ENCODE measurements around the gene UNC5B.

UNC5B gene

DNA sequence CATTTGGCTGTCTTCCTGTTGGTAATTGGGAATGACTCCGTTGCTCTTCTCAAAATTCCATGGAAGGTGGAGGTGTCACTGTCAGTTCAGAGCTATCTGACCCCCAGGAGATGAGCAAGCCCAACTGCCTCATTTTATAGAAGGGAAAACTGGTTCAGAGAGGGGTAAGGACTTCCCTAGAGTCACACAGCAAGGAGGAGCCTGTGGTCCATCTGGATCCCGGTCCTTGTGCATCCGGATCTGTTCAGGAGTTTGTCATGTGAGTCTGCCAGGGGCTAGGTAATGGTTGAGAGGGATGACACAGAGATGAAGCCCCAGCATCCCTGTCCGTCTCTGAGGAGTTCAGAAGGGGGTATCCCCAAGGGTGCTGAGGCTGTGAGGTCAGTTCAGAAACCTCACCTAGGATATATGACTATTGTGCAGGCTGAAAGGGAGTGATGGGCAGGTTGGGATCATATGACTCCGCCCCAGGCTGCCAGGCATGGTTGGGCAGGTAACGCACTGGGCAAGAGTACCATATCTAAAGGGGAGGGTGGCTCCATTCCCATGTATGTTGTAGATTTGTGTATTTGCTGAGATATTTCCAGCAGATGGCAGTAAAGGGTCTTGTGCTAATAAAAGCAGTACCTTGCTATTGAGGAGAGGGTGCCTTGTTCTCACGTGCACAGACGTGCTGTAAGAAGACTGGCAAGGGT lies 90.7 kb downstream of the UNC5B start:
- no peak for DNase-seq

DNA sequence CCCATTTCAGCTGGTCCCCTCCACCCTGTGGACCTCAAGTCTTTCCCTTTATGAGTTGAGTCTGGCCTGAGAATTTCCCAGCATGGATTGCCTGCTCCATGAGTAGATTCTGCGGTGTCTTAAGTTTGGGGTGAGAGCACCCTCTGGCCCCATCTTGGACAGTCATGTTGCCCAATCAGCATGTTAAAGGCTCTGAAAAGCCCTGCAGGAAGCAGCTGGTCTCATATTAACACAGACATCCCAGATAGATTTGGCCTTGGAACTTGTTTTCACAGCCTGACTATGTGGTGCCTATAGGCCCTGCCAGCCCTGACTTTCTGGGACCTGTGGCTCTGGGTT lies 91.2 kb downstream of the UNC5B start:
- DNase-seq, result no peak

DNA sequence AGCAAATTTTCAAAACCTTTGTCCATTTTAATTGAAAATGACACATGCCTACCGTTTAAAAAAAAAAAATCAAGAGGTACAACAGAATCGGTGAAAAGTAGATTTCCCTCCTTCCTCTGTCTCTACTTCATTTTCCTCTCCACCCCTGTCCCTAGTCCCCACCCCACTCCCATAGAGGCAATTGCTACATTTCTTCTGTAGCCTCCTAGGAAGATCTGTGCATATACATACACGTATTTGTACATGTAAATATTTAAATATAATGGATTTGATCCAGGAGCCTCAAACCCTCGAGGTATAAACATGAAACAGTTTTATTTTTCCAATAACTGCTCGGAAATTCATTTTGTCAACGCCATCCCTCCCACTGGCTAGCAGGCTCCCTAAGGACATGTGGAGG lies 92.5 kb downstream of the UNC5B start:
- DNase-seq, result no peak

DNA sequence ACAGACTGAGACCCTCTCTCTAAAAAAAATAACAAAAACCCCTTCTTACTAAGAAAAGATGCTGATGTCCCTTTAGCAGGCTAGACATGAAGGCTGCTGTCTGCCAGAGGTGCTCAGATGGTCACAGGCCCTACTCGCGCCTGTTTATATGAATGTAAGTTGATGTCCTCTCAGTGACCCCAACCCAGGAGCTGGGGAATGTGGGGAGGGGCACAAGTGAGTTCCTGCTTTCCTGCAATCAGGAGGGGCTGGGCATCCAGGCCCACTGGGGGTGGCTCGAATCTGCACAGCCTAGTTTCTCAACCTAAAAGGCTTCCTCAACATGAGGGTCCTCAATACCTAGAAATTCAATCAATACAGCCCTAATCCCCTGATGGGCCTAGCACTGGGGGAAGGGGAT lies 94.6 kb downstream of the UNC5B start:
- DNase-seq, result no peak

DNA sequence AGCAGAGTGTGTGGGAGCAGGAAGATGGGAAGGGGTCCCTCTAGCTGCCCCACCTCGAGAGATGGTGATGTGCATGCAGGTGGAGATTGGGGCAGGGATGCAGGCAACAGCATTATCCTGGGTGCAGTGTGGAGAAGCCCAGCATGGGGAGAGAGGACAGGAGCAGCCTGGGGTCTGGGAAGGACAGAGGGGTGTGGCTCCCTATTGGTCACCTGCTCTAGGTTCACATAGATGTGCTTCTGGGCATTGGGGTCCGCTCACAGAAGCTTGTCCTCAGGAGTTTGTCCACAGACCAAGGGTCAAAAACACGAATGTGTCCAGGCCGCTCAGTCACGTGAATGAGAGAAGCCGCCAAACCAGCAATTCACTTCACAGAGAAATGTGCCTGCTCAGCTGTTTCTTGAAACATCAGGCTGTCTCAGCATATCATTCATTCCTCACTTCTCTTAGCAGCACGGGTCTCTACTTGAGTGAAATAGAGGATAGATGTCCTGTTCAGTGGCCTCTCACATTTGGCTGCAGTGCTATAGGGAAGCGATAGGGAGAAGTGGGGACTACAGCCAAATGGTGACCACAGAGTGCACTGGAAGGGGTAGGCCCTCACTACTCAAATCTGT lies 95.2 kb downstream of the UNC5B start:
- no peak for DNase-seq

DNA sequence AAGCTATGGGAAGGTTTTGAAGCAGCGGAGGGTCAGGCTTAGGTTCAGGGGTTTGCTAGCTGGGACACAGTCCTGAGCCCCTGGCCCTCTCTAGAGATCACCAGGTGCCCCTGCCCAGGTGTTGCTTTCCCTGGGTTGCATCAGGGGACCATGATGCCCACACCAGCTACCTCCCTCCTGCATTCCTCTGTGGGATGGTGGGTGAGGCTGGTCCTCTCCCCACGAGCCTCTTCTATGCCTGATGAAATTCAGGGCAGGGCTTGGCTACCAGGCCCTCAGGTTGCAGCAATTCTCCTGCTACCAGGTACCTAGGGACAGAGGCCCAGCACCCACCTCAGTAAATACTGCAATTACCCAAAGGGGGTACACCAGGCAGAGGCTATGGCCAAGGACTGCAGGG lies 95.9 kb downstream of the UNC5B start:
- no peak for DNase-seq

DNA sequence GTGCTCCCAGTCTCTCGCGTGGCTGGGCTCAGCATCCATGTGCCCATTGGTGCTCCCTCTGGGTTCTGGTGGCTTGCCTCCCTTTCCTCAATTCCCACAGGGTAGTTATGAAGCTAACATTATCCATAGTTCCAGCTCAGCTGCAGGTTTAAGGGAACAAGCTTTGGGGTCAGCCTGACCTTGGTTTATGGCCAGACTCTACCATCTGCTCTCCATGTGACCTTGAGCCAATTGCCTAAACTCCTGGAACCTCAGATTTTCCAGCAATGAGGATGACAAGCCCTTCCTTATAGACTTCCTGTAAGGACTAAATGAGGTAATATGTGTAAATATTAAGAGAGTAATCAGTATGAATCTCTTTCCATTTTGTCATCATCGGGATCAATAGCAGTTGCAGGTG lies 96.6 kb downstream of the UNC5B start:
- no peak for DNase-seq

DNA sequence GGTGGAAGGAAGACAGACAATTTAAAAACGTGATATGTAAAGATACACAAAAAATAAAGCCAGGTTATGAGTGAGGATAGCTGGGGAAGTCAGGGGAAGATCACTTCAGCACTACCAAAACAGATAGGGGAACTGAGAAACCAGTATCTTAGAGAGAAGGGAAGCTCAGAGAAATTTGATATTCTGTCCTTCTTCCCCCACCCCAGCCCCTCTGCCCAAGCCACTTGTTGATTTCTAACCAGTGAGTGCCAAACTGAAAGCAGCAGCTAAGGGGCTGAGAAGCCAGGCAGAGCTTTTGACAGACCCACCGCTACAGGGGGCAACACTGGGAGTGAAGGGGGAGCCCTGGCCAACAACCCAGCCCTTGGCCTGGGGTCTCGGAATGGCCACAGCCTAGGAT lies 97.5 kb downstream of the UNC5B start:
- no peak for DNase-seq

DNA sequence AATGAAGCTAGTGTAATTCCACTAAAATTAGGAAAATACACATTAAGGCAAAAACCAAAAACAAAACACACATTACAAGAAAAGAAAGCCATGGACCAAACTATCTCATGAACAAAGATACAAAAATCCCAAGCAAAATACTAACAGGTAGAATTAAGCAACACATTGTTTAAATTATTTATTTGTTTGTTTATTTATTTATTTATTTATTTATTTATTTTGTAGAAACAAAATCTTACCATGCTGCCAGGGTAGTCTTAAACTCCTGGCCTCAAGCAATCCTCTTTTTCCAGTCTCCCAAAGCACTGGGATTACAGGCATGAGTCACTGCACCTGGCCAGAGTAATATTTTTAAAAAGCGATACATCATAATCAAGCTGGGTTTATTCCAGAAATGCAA lies 99.8 kb downstream of the UNC5B start:
- DNase-seq, result no peak

DNA sequence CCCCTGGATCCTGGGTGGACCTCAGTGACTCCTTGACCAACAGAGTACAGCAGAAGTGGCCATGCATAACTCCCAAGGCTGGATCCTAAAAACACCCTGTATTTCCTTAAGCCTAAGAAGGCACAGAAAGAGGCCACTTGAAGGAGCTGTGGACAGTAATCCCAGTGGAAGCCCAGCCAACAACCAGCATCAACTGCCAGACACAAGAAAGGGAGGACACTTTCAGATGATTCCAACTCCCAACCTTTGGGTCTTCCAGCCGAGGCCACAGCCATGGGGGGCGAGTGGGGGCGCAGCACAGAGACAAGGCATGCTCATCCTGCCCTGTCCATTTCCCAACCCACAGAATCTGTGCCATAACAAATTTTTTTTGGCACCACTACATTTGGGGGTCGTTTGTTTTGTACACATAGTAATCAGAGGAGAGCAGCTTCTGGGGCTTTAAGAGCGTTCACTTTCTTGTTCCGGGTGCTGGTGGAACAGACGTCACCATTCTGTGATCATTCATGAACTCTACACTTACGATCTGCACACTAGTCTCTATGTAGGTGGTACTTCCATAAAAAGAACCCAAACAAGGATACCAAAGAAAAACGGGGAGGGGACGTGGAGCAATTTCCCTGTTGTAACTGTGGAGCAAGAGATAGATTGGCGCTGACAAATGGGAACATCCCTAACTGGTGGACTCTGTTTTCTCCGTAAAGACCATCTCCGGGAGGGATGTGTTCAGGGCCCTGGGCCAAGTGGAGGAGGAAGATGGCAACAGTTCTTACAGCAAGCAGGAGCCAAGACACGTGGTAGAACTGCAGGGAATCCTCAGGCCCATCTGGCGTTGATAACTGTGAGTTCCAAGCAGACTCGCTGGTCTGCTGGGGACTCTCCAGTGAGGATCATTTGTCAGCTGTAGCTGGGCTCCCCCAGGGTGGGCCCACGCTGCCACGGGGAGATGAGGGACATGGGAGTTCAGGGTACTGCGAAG lies 100.7 kb downstream of the UNC5B start:
- no peak for DNase-seq

DNA sequence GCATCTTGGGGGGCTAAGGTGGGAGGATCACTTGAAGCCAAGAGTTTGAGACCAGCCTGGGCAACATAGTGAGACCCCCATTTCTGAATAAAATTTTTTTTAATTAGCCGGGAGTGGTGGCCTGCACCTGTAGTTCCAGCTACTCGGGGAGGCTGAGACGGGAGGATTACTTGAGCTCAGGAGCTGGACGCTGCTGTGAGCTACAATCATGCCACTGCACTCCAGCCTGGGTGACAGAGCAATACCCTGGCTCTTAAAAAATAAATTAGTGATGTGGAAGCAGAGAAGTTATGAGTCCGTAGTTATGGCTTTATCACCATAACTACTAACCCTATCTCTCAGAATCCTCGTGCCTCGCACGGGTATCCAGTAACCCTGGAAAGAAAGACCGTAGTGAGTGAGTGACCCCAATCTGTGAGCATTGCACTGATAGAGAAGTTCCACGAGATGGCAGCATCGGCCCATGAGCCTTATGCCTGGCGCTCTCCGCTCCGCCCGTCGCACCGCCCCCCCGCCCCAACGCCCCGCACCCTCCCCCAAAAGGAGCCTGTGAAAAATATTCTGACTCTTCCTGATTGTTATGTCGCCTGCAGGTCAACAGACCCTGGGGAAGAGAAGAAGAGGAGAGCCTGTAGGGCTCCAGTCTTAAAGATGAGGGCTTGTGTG lies 101.8 kb downstream of the UNC5B start:
- no peak for DNase-seq

DNA sequence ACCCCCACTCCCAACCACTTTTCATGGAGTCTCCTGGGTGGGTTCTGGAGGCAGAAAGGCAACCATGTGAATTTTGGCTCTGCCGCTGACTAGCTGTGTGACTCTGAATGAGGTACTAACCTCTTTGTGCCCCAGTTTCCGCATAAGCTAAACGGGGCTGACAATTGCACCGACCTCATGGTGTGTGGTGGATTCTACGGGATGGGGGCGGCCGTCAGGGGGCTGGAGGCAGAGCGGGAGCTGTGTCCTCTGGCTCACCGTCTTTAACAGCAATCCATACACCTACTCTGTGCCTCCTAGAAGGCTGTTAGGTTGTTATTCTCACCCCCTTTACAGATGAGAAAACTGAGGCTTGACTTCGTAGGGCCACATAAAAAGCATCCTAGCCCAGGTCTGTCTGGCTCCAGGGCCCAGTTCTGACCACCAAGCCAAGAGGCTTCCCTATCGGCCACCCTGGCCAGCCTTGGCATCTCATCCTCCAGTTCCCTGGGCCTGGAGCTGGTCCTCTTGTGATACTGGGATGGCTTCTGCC lies 102.4 kb downstream of the UNC5B start:
- DNase-seq, result no peak

DNA sequence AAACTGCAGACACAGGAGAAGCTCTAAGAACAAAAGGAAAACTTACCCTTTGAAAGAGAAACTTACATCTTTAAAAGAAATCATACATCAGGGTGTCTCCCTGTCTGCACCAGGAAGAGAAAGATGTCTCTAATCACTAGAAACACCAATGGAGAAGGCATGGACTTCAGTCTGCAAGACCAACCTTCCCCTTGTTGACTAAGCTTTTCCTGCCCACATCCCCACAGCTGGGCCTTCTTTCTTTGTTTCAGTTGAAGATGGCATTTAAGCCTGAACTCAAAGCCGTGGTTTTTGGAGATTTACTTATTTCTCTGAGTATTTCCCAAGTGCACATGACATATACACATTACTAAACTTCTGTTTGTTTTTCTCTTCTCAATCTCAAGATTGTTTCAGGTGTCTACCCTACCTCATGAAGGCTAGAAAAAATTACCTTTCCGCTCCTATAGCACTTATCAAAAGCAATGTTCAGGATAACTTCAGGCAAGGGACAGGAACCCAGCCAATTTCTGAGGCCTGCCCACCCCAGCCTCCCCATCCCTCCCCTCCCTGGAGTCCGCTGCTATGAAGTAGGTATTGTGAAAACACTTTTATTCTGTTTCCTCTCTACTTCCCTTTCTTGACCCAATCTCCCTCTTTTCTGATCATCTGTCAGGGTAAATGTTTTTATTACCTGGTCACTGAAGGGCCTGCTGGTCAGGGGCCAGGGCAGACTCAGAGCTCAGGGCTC lies 103.9 kb downstream of the UNC5B start:
- no peak for DNase-seq

DNA sequence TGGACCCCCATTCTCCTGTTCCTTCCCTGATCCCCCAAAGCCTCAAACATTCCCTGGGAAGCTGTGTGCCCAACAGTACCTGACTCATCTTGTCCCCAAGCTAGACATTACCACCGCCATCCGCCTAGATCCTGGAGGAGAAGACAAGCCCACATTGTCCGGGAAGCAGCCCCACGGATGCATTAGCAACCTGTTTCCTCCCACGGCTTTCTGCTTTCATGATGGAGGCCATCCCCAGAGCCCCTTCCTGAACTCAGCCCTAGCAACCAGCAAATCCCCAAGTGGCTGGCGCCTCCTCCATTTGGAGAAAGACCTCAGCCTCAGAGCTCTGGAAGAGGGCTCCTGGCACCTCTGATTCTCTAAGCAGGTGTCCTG lies 104.4 kb downstream of the UNC5B start:
- no peak for DNase-seq

DNA sequence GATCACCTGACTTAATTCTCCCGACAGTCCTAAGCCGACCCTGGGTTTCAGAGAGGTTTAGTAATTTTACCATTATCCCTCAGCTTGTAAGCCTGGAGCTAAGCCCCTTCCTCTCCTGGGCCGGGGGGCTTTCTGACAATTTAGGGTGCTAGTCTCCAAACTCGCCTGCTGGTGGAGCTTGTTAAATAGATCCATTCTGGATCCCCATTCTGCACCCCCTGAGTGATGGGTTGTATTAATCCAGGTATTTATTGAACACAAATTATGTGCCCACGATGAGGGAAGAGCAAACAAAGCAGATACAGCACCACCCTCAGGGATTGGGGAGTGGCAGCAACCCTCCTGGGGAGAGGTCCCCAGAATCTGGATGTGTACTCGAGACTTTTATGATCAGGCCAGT lies 105.4 kb downstream of the UNC5B start:
- DNase-seq, result no peak

DNA sequence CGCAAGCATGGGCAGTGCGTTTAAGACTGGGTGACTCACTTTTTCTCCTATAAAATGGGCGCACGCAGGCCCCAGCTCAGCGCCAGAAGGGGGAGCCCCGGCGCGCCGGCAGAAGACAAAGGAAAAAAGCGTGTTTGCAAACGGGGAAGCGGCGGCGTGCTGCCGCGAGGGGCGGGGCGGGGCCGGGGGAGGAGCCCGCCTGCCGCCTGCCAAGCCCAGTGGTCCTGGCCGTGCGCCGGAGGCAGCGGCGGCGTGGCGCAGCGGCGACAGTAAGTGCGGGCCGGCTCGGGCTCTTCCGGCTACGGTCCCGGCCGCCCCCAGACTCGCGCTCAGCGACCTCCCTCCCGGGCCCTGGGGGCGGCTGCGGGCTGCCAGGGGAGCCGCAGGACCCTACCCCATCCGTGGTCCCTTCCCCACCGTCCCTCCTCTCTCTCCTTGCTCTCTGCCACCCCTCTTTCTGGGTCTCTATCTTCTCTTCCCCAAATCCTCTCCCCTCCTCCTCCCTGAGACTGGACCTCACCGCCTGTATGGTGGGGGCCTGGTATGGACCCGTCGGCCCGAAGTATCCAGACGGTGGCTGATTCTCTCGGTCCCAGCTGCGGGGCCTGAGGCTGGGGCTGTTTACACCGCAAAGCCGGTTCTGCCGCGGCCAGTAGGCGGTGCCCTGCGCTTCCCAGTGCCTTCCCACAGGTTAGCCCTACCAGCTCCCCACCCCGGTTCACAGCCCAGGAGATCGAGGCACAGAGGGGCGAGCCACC lies 106.9 kb downstream of the UNC5B start, which contains the start of gene SLC29A3:
TSS of gene SLC29A3 (plus strand) at position 218 of the 758 bp plus-strand sequence. CDS start at position 269, 51 bp downstream.
- peak; percentile 76 for DNase-seq

DNA sequence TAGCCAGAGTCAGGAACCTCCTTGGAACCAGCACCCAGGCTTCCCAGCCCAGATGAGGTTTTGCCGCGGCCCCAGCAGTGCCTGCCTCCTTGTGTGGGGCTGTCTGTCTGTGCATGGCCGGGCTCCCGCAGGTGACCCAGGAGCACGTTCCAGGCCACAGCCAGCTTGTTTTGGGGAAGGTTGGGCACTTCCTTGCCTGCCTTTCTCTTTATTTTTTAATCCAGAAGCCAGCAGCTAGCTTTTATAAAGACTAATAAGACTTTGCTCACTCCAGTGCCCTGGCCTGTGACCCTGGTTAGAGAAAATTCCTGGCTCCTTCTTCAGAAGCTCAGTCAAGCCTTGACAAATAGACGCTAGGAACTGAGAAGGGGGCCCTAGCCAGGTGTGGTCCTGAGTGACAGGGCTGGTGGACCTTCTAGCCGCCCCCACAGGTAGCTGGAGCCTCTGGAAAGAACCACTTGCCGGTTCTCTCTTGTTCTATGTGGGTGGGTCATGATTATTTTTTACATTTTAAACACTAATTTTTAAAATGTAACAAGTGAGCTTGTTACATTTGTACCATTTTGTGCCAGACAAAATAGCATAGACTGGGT lies 107.5 kb downstream of the UNC5B start:
- no peak for DNase-seq

DNA sequence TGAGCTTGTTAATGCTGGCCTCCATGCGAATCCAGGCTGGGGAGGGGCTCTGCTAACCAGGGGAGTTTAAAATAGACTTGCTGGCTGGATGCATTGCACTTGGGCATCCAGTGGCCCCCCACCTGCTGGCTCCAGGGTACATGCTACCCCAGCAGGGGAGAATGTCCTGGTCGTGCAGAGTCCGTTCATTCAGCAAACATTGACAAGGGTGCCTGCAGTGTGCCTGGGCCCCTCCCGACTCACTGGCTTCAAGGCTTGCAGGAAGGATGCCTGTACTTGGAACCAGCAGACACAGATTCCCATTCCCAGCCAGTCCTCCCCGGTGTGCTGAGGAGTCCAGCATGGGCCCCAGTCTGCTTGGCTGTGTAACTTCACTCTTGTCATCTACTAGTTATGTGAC lies 108.2 kb downstream of the UNC5B start:
- no peak for DNase-seq

DNA sequence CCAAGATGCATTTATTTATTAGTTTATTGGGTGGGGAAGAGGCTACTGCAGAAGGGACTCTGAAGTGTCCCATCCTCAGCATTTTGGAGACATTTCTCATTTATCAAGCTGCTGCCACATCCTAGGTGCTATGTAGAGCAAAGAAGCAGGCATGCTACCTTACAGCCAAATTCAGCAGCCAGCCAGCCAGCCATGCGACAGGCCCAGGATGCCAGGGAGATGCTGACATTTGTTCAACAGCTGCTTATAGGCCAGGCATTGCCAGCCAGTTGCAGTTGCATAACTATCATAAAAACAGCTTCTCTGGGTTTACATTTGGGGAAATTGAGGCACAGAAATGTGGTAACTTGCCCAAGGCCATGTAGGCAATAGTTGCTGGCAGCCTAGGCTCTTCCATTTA lies 109.0 kb downstream of the UNC5B start:
- DNase-seq, result no peak

DNA sequence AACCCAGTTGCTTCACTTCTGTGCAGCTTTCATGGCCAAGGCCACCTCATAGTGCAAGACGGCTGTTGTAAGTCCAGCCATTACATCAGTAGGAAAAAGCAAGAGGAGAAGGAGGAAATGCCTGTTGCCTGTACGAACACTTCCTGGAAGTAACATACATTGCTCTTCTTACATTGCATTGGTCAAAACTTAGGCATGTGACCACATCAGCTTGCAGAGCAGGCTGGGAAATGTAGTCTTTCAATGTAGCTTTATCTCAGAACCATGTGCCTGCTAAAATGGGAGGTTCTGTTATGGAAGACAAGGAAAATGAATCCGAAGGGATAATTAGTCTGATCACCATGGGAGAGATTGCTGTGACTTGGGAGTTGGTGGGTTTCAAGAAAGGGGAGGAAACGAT lies 111.0 kb downstream of the UNC5B start:
- no peak for DNase-seq

DNA sequence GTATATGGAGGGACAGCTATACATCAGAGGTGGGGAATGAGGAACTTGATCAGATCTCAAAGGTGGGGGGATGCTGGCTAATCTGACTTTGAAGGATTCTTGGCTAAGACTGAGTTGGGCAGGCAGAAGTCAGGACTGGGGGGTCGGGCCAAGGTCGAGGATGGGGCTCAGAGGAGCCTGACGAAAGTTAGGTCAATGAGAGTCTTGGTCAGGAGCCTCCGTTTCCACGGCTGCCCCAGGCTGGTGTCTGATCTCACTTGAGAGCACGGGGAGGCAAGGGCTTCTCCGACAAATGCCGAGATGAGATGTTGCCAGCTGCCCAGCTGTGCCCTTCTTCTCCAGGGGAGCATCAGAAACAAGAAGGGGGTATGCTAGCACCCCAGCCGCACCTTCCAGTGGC lies 112.4 kb downstream of the UNC5B start:
- DNase-seq, result no peak

Data from NK-92 treated with Interleukin-12 subunit alpha and Interleukin-12 subunit beta, amount 100 ng/mL, for 24 hours (cell line).